Amniotic stem cell (primary cell): ENCODE measurements around the gene HSDL2.
"Not testable (repeated sequence)": the region's sequence is repeated elsewhere in the genome, so short reads cannot be mapped to it uniquely, and the experiment has no call there.

Experiments used
- DNase-seq: peaks from one replicate; lab custom pipeline; 2025; lab: John Stamatoyannopoulos, UW

Gene HSDL2

GRCh38 chr9:112396872-112397271, 17.0 kb downstream of the HSDL2 start:
- no peak for DNase-seq

DNA sequence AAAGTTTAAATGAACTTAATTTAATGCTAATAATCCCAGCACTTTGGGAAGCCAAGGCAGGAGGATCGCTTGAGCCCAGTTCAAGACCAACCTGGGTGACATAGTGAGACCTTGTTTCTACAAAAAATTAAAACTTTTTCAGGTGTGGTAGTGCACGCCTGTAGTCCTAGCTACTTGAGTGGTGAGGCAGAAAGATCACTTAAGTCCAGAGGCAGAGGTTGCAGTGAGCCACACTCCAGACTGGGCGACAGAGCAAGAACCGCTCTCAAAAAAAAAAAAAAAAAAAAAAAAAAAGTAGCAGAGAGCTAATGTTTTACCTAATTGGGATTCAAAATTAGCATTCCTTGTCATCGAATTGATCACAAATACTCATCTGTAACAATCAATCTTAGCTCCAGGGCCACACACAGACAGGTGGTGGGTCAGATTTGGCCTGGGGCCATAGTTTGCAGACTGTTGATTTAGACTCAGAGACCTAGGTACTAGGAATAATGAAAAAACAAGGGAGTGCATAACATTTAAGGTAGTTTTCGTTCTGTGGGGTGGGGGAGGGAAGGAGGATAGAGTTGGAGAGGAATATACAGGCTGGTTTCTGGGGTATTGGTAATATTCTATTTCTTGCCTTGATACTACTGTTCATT, 21.4 kb downstream of the HSDL2 start:
- no peak for DNase-seq

GRCh38 chr9:112403614-112404201, 23.8 kb downstream of the HSDL2 start:
- DNase-seq: no peak

- no peak for DNase-seq
Measured at GRCh38 chr9:112404508-112404932, 24.6 kb downstream of the HSDL2 start.

DNA sequence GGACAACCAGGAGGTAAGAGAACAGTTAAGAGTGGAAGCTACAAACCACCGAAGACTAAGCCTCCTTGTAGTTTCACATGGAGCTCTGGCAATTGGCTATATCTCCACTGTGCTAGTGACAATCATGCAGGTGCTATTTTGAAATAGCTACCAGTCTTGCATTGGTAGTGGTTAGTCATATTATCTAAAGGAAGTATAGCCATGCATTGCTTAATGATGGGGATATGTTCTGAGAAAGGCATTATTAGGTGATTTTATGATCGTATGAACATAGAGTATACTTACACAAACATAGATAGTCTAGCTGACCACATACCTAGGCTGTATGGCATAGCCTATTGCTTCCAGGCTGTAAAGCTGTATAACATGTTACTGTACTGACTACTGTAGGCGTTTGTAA, 28.4 kb downstream of the HSDL2 start:
- DNase-seq: no peak

- no peak for DNase-seq
Measured at GRCh38 chr9:112408819-112409218, 28.9 kb downstream of the HSDL2 start.

DNA sequence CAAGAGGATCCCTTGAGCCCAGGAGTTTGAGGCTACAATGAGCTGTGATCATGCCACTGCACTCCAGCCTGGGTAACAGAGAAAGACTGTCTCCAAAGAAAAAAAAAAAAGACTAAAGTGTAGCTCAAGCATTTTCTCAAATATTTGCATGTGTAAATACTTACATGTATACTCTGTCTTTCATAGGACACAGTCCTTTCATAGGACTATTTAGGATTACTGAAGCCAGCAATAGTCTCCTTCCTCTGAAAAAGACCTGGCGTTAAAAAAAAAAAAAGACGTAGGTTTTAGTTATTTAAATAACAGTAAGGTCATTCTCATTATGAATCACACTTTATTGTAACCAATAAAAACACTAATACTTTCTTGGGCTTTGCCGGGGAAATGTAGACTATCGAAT, 29.9 kb downstream of the HSDL2 start:
- DNase-seq: no peak

- DNase-seq: no peak
Measured at GRCh38 chr9:112411626-112412027, 31.7 kb downstream of the HSDL2 start.

- DNase-seq: not testable (repeated sequence)
Measured at GRCh38 chr9:112413728-112414127, 33.8 kb downstream of the HSDL2 start.

DNA sequence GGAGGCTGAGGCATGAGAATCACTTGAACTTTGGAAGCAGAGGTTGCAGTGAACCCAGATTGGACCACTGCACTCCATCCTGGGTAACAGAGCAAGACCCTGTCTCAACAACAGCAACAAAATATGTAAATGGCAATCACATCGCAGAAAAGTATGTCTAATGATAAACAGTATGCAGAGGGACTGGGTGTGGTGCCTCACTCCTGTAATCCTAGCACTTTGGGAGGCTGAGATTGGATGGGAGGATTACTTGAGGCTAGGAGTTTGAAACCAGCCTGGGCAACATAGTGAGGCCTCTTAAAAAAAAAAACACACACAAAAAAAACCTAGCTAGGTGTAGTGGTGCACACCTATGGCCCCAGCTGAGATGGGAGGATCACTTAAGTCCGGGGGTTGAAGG, 40.3 kb downstream of the HSDL2 start:
- DNase-seq: no peak

GRCh38 chr9:112421771-112422222, 41.9 kb downstream of the HSDL2 start:
- no peak for DNase-seq

DNA sequence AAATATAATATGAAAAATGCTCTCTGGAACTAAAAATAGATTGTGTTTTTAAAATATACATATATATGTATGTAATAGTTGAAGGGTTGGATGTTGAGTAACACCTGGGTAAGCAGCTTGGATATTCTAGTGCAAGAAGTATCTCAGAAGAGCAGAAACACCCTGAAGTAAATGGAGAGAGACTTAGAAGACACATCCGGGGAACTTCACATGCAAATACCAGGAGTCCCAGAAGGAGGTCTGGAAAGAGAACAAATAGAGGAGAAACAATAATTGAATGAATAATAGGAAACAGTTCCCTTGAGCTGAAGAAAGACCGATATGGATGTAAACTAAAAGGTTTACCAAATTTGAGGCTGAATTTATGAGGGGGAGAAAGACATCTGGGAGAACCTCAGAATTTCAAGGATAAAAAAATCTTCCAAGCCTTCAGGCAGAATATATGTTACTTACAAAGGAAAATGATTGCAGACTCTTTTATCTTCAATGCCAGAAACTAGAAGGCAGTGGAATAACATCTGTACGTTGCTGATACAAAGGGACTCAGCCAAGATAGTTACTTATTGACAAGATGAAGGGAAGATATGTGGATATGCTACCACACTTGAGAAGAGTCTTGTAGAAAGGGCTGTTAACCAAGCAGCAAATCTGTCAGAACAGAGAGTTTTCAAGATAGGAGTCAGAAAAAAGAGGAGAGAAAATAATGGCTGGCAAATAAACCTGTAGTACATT, 42.7 kb downstream of the HSDL2 start:
- DNase-seq: no peak

DNA sequence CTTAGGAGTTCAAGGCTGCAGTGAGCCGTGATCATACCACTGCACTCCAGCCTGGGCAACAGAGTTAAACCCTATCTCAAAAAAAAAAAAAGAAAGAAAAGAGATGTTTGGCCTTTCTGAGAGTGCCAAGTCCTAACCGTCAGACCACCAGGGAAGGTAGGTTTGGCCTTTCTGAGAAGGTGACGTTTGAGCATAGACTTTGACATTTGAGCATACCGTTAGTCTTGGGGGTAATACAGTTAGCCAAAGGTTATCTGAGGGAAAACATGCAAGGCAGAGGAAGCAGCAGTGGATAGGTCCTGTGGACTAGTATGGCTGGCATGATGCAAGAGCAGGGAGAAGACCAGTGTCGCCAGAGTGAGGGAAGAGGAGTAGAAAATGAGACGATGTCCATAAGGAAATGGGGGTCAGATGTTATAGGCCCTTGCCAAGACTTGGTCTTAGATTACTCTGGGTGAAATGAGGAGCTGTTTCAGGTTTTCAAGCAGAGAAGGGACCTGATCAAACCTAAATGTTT, 50.2 kb downstream of the HSDL2 start:
- DNase-seq: no peak

- no peak for DNase-seq
Measured at GRCh38 chr9:112433499-112434392, 53.8 kb downstream of the HSDL2 start.

DNA sequence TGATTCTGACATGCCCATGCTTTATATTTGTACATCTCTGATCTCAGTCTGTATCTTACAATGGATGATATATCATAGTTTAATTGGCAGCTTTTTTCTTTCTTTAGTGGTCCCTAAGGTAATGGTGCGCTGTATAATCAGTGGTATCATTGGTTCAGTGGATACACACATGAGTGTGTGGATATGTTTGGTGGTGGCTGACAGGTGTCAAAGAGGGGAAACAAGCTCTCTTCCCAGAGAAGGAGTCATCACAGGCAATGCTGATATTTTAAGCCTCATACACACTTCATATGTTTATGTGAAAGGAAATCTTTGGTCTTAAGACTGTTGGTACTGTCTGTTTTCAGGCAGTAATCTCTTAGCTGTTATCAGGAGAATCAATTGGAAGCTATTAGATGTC, 54.6 kb downstream of the HSDL2 start:
- DNase-seq: no peak

DNA sequence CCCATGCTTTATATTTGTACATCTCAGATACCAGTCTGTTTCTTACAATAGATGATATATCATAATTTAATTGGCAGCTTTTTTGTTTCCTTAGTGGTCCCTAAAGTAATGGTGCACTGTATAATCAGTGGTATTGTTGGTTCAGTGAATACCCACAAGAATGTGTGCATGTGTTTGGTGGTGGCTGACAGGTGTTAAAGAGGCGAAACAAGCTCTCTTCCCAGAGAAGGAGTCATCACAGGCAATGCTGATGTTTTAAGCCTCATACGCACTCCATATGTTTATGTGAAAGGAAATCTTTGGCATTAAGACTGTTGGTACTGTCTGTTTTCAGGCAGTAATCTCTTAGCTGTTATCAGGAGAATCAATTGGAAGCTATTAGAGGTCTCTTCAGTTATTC, 57.5 kb downstream of the HSDL2 start:
- no peak for DNase-seq

GRCh38 chr9:112439171-112439570, 59.3 kb downstream of the HSDL2 start:
- DNase-seq: no peak

DNA sequence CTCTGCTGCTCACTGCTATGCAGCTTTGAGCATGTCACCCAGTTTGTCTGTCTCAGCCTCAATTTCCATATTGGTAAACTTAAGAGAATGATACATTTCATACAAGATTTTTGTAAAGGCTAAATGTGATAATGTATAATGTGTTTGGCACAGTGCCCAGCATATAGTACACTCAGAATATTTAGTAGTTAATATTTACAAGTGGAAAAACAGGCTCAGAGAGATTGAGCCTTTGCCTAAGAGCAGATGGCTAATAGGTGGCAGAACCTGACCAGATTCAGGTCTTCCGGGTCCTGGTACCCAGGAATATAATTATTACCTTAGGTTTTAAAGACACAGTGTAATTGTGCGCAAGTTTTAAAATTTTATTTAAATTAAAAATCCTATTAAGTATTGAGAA, 59.9 kb downstream of the HSDL2 start:
- DNase-seq: no peak

- no peak for DNase-seq
Measured at GRCh38 chr9:112443200-112443599, 63.3 kb downstream of the HSDL2 start.

DNA sequence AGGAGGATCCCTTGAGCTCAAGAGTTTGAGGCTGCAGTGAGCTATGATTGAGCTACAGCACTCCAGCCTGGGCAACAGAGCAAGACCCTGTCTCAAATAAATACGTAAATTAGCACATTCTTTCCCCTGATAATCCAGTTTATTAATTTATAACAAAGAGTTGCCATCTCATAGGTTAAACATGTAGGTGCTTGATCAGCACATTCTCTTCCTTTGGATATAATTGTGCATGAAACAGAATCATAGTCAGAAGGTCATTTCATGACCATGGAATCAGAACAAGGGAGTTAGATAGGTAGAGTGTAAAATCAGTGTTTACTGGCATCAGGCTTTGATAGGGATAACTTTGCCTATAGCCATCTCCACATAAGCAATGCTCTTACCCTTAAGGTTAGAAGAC, 63.7 kb downstream of the HSDL2 start:
- no peak for DNase-seq

GRCh38 chr9:112445196-112445595, 65.3 kb downstream of the HSDL2 start:
- no peak for DNase-seq

DNA sequence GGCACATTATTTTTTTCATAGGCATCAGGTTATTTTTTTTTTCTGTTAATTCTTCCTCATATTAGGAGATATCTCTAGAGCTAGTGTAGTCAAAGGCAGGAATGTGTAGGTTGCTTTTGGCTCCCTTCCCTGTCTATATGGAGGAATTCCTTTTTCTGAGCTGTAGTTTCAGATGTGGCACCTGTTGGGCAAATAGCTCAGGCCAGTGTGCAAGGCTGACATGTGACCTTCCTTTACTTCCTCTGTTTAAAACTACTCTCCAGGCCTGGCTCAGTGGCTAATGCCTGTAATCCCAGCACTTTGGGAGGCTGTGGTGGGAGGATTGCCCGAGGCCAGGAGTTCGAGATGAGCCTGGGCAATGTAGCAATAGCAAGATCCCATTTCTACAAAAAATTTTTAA, 66.2 kb downstream of the HSDL2 start:
- DNase-seq: no peak
